Endothelial cell of umbilical vein (primary cell): Measurements from ENCODE around the gene WDR7. TPM values are rescaled to one million over a fixed set of nuclear protein-coding genes. Genes with fewer than 3 reads are reported as not detected.

ENCODE experiments used
- BruUV-seq: library from RNA; stranded (reverse); fragments of 400-500 nt; replicated peaks from 2 replicates; lab custom pipeline; 2021; lab: Mats Ljungman, UMichigan
- CTCF ChIA-PET: fragments of 300-600, 350-600 bp; sonication (Branson Sonifier 250); formaldehyde crosslinking; loops from one replicate; lab custom pipeline; 2021; ENCODE audit warnings: antibody characterized with exemption, inconsistent platforms; lab: Charles Lee
- POLR2A ChIA-PET: fragments of 300-600, 350-600 bp; sonication (Branson Sonifier 250); formaldehyde crosslinking; loops from one replicate; lab custom pipeline; 2021; ENCODE audit warnings: antibody characterized with exemption, inconsistent platforms; lab: Charles Lee
- DNase-seq: peaks from one replicate; pipeline ENCODE4 v3.0.0-alpha.2; 2011; ENCODE audit warnings: low read depth, low spot score
- FAIRE-seq: peaks from 2 replicates; lab custom pipeline; 2011; peaks lifted over from hg19 to GRCh38; lab: Jason Lieb, UNC
- H2AFZ ChIP-seq: 2 replicates; pipeline ENCODE4 v1.6.0; 2012; ENCODE audit warnings: low read depth, low read length, control low read depth, inconsistent platforms
- H3K27ac ChIP-seq: 2 replicates; pipeline ENCODE4 v1.5.1; 2011; ENCODE audit warnings: low read depth, mild to moderate bottlenecking, control low read depth, low read length, moderate library complexity; ENCODE audit not compliant: insufficient read depth
- H3K27me3 ChIP-seq, 2 experiments: 2 replicates each; pipeline versions ENCODE4 v1.6.0 to v1.6.1; 2011; ENCODE audit warnings: low read length in 2 of 2, mixed read lengths in 1 of 2; ENCODE audit not compliant: control insufficient read depth in 2 of 2, insufficient read depth in 2 of 2
- H3K36me3 ChIP-seq, 2 experiments: 2 replicates in 1 of 2; 3 replicates in 1 of 2; pipeline ENCODE4 v1.5.1; 2011; ENCODE audit warnings: low read length in 2 of 2, mild to moderate bottlenecking in 1 of 2, moderate library complexity in 1 of 2; ENCODE audit not compliant: control insufficient read depth in 2 of 2, insufficient read depth in 2 of 2; ENCODE audit errors: extremely low read depth in 1 of 2
- H3K4me1 ChIP-seq: 3 replicates; pipeline ENCODE4 v1.5.1; 2011; ENCODE audit warnings: mild to moderate bottlenecking, low read length; ENCODE audit not compliant: control insufficient read depth, insufficient read depth; ENCODE audit errors: extremely low read depth
- H3K4me2 ChIP-seq: 2 replicates; pipeline ENCODE4 v1.6.1; 2011; ENCODE audit warnings: low read length, control low read depth, mixed read lengths; ENCODE audit not compliant: insufficient read depth
- H3K4me3 ChIP-seq, 3 experiments: fragments of 200-600 bp in 1 of 3; sonication (generic), shearing (Covaris generic) in 1 of 3; replicated peaks in 1 of 3; 2 replicates each; pipeline ENCODE4 v1.5.1; 2011 to 2016; ENCODE audit warnings: control low read depth in 3 of 3, low read length in 3 of 3, mild to moderate bottlenecking in 2 of 3, inconsistent platforms in 1 of 3, low read depth in 1 of 3, moderate library complexity in 1 of 3; ENCODE audit not compliant: insufficient read depth in 1 of 3
- H3K79me2 ChIP-seq: 2 replicates; pipeline ENCODE4 v1.6.0; 2012; ENCODE audit warnings: low read length, inconsistent platforms; ENCODE audit not compliant: control insufficient read depth, insufficient read depth
- H3K9ac ChIP-seq: replicated peaks from 2 replicates; pipeline ENCODE3; 2011; ENCODE audit warnings: low read length, control low read depth; ENCODE audit not compliant: insufficient read depth; ENCODE audit errors: extremely low read depth
- H3K9me1 ChIP-seq: replicated peaks from 3 replicates; pipeline ENCODE4 v1.6.0; 2011; ENCODE audit warnings: mild to moderate bottlenecking, low read length; ENCODE audit not compliant: control insufficient read depth, insufficient read depth; ENCODE audit errors: extremely low read depth
- H3K9me3 ChIP-seq: replicated peaks from 2 replicates; pipeline ENCODE4 v1.5.1; 2012; ENCODE audit warnings: low read length, inconsistent platforms; ENCODE audit not compliant: control insufficient read depth, insufficient read depth
- H4K20me1 ChIP-seq: replicated peaks from 2 replicates; pipeline ENCODE3; 2011; ENCODE audit warnings: mild to moderate bottlenecking, low read length; ENCODE audit not compliant: control insufficient read depth, insufficient read depth; ENCODE audit errors: extremely low read depth
- CTCF ChIP-seq, 2 donors: IDR thresholded peaks; 1 replicate in 1 of 2; 2 replicates in 1 of 2; pipeline ENCODE4 v1.5.1; 2011; ENCODE audit warnings: low read length in 2 of 2, mild to moderate bottlenecking in 2 of 2, moderate library complexity in 2 of 2, control low read depth in 1 of 2, inconsistent platforms in 1 of 2, low read depth in 1 of 2; ENCODE audit not compliant: insufficient read depth in 1 of 2; ENCODE audit errors: extremely low read depth in 1 of 2
- EZH2 ChIP-seq: IDR thresholded peaks from 2 replicates; pipeline ENCODE4 v1.6.1; 2012; ENCODE audit warnings: borderline replicate concordance, low read depth, mild to moderate bottlenecking, moderate library complexity, low read length, inconsistent platforms; ENCODE audit not compliant: severe bottlenecking
- FOS ChIP-seq: IDR thresholded peaks from 2 replicates; pipeline ENCODE4 v1.6.1; 2011; ENCODE audit warnings: mild to moderate bottlenecking, low read length, moderate library complexity, borderline replicate concordance; ENCODE audit not compliant: insufficient read depth
- GATA2 ChIP-seq: IDR thresholded peaks from 2 replicates; pipeline ENCODE4 v1.7.0; 2011; ENCODE audit warnings: low read depth, mild to moderate bottlenecking, moderate library complexity, mixed read lengths, low read length; ENCODE audit not compliant: insufficient read length, insufficient read depth
- JUN ChIP-seq: IDR thresholded peaks from 2 replicates; pipeline ENCODE4 v1.6.1; 2011; ENCODE audit warnings: borderline replicate concordance, low read depth; ENCODE audit not compliant: insufficient read length, insufficient read depth
- MAX ChIP-seq: IDR thresholded peaks from 2 replicates; pipeline ENCODE4 v1.6.1; 2011; ENCODE audit not compliant: insufficient read depth, insufficient read length
- MYC ChIP-seq: IDR thresholded peaks from one replicate; pipeline ENCODE4 v1.6.1; 2011; ENCODE audit warnings: mild to moderate bottlenecking, low read depth, low read length
- POLR2A ChIP-seq: IDR thresholded peaks from 2 replicates; pipeline ENCODE4 v1.6.1; 2012; ENCODE audit warnings: low read depth, mild to moderate bottlenecking, control low read depth, low read length
- POLR2AphosphoS5 ChIP-seq: IDR thresholded peaks from 2 replicates; pipeline ENCODE4 v1.6.1; 2012; ENCODE audit warnings: low read depth, mild to moderate bottlenecking, control low read depth, low read length, moderate library complexity; ENCODE audit not compliant: insufficient read depth
- dilution Hi-C: fragments of 300-500 bp; cut with MboI; formaldehyde crosslinking; loops from one replicate; pipeline ENCODE4 v1.15.0; 2019; ENCODE audit warnings: low sequenced_read_pairs; ENCODE audit not compliant: extremely low pct_ligation_motif_present
- intact Hi-C: fragments of 100-400 bp; cut with micrococcal nuclease; formaldehyde crosslinking; loops from one replicate; pipeline ENCODE4 v1.10.0; 2022
- polyA plus RNA-seq, 4 experiments: library from polyadenylated mRNA; depleted of rRNA in 3 of 4; stranded (reverse) in 3 of 4; unstranded in 1 of 4; fragments of >200 nt; gene quantifications; 2 replicates each; pipeline versions ENCODE4 v1.2.1 to v1.2.3, GENCODE V29; 2011 to 2012; ENCODE audit warnings: missing spikeins in 1 of 4
- total RNA-seq: library from RNA; stranded (reverse); gene quantifications from 2 replicates; pipeline ENCODE4 v1.2.3, GENCODE V29; 2021

WDR7 gene
- total and polyA plus RNA-seq, 2 donors (not counting 3 experiments of a cell fraction or from before 2014, with no cell fraction given), result 5.9 to 19.0 TPM

- Histone ChIP-seq H3K27ac (no peak overlapping the region), H3K79me2 (no peaks in the 10 kb centered on the region), H3K9me1 (no peaks in the 10 kb centered on the region), H4K20me1 (no peaks in the 10 kb centered on the region), H3K4me1 (peaks cover 2% of the 10 kb centered on the region), H3K4me2 (no peak overlapping the region), H3K27me3 (no peaks in the 10 kb centered on the region), H3K9me3 (no peaks in the 10 kb centered on the region), H3K9ac (no peak overlapping the region), H2AFZ (no peak overlapping the region), H3K4me3 (no peak overlapping the region), H3K36me3 (no peaks in the 10 kb centered on the region)
- TF ChIP-seq FOS, result no peak
- no peak for TF ChIP-seq GATA2
- TF ChIP-seq POLR2A, result no peak
- no peak for TF ChIP-seq JUN
- TF ChIP-seq MAX, result no peak
- TF ChIP-seq MYC, result no peak
- no peak for TF ChIP-seq POLR2AphosphoS5
- TF ChIP-seq EZH2, result no peak
- TF ChIP-seq CTCF (IDR thresholded peaks at IDR 0.05; ENCODE audit: extremely low read depth in 1 of 2, insufficient read depth in 1 of 2, low read depth in 1 of 2, low read length in 2 of 2), result no peak
- no TSS peak for BruUV-seq
- intact Hi-C loops, result no loop called here
- dilution Hi-C loops, result no loop called here
- DNase-seq (no peak), FAIRE-seq (no peak)
- ChIA-PET POLR2A (no interaction called here), CTCF (no interaction called here)
Measured at GRCh38 chr18:57083485-57083884, 432.3 kb downstream of the WDR7 start.
